Kidney (tissue), 14 donors: ENCODE measurements around the gene MLX. TPM values are rescaled to one million over a fixed set of nuclear protein-coding genes. Genes with fewer than 3 reads are reported as not detected.

Experiments
- DNase-seq, 5 donors: peaks; one replicate each; pipeline ENCODE4 v3.0.0-alpha.2; 2013 to 2020
- FAIRE-seq: peaks from 2 replicates; lab custom pipeline; 2012; peaks lifted over from hg19 to GRCh38; lab: Jason Lieb, UNC
- H3K27ac ChIP-seq, 2 donors: one replicate each; pipeline ENCODE4 v1.7.0; 2013; ENCODE audit warnings: low read depth in 2 of 2, low read length in 2 of 2, inconsistent platforms in 1 of 2
- H3K27me3 ChIP-seq: one replicate; pipeline ENCODE4 v1.7.1; 2013; ENCODE audit warnings: low read length, inconsistent platforms; ENCODE audit not compliant: control insufficient read depth, insufficient read depth
- H3K36me3 ChIP-seq, 3 donors: one replicate each; pipeline versions ENCODE4 v1.7.0 to v1.7.1; 2013; ENCODE audit warnings: low read length in 3 of 3, control low read depth in 1 of 3, inconsistent platforms in 1 of 3; ENCODE audit not compliant: insufficient read depth in 3 of 3, control insufficient read depth in 2 of 3
- H3K4me1 ChIP-seq, 3 donors: one replicate each; pipeline versions ENCODE4 v1.7.0 to v1.7.1; 2013; ENCODE audit warnings: low read length in 3 of 3, inconsistent platforms in 1 of 3, low read depth in 1 of 3; ENCODE audit not compliant: control insufficient read depth in 2 of 3, insufficient read depth in 2 of 3
- H3K4me3 ChIP-seq, 3 donors: one replicate each; pipeline versions ENCODE4 v1.7.0 to v1.8.1; 2013; ENCODE audit warnings: low read length in 3 of 3, control low read depth in 1 of 3, inconsistent platforms in 1 of 3
- H3K9ac ChIP-seq, 3 donors: one replicate each; pipeline versions ENCODE4 v1.7.0 to v1.7.1; 2013; ENCODE audit warnings: low read length in 3 of 3, control low read depth in 1 of 3, inconsistent platforms in 1 of 3
- H3K9me3 ChIP-seq, 3 donors: one replicate each; pipeline versions ENCODE4 v1.7.0 to v1.7.1; 2013; ENCODE audit warnings: low read length in 3 of 3, control low read depth in 1 of 3, inconsistent platforms in 1 of 3; ENCODE audit not compliant: control insufficient read depth in 2 of 3, insufficient read depth in 1 of 3
- intact Hi-C: fragments of 100-400 bp; cut with DNase I; formaldehyde crosslinking; loops from one replicate; pipeline ENCODE4 v1.11.1; 2022
- polyA plus RNA-seq: library from polyadenylated mRNA; stranded (reverse); fragments of 350-450 nt; fragmentation: Illumina TruSeq; extraction: RNeasy Lipid Tissue Mini Kit (QIAGEN cat#74804); gene quantifications from one replicate; pipeline ENCODE4 v1.2.3, GENCODE V29; 2014; ENCODE audit warnings: low read depth, low replicate concordance; ENCODE audit not compliant: insufficient read depth
- total RNA-seq: library from RNA; stranded (reverse); fragmentation: NEBNext Ultra II Directional; extraction: Animal tissue kit (Norgen Biotek cat#: 25700); gene quantifications from one replicate; pipeline ENCODE4 v1.2.1, GENCODE V29; 2021
- TF ChIP-seq, protein P1 (sequence below): IDR thresholded peaks from 3 replicates; pipeline ENCODE4 v1.5.1; 2012; ENCODE audit warnings: mild to moderate bottlenecking, moderate library complexity, borderline replicate concordance; ENCODE audit not compliant: insufficient read depth; ENCODE audit errors: extremely low read depth
- donor health status: control.
- donor health status: control.
- donor health status: control.
- donor health status: control.
- donor health status: control.
- donor health status: DM: yes; HTN: yes; CAD: no.
- donor health status: Normal renal cell carcinoma (clear cell type).

MLX gene
- total and polyA plus RNA-seq, 2 donors from 2014 or later = 38.7 to 41.0 TPM

DNA sequence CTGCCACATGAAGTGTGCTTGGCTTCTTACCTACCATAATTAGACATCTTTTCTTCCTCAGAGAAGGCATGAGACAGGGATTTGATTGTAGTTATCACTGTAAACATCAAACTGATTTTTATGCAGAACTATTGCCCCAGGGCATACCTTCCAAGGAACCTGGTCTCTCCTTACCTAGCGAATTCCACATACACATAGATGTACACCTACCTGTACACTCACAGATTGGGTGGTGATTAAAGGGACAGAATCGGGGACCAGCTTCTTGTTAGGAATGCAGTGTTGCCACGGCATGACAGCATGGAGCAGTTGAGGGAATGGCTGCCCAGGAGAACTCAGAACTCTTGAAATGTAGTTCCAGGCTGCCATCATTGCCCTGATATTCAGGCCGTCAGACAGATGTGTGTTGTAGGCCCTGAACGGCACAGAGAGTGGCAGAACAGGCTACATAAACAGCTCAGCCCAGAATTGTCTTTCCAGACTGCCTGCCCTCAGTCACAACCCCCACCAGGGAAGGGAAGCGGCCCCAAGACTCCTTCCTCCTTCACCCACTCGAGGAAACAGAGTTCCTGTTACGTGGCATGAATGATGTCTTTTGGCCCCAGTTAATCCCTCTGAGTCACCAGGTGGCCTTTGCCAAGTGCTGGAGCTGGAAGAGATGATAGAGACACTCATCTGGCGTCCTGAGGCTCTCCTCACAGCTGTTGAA lies 48.7 kb upstream of the MLX start:
- peak overlapping the region in 1 of 3 donors; percentile 70 for H3K9ac ChIP-seq
- intact Hi-C loops = loop anchor here (10.0 kb wide), 1 partner anchor 93 kb away; the partner anchor contains the start of gene CAVIN1
- H3K4me1 ChIP-seq = peaks cover 19 to 74% (median 56%) of the 10 kb centered on the region in 3 donors
- H3K27ac ChIP-seq = peak overlapping the region; percentile 91 to 96
- H3K4me3 ChIP-seq = peak overlapping the region in 1 of 3 donors; percentile 10
- no peaks in the 10 kb centered on the region for H3K9me3 ChIP-seq
- FAIRE-seq (no peak), DNase-seq (peak in 2 of 5 donors; percentile 66 to 90)
- no peaks in the 10 kb centered on the region for H3K27me3 ChIP-seq
- TF ChIP-seq, protein P1, sequence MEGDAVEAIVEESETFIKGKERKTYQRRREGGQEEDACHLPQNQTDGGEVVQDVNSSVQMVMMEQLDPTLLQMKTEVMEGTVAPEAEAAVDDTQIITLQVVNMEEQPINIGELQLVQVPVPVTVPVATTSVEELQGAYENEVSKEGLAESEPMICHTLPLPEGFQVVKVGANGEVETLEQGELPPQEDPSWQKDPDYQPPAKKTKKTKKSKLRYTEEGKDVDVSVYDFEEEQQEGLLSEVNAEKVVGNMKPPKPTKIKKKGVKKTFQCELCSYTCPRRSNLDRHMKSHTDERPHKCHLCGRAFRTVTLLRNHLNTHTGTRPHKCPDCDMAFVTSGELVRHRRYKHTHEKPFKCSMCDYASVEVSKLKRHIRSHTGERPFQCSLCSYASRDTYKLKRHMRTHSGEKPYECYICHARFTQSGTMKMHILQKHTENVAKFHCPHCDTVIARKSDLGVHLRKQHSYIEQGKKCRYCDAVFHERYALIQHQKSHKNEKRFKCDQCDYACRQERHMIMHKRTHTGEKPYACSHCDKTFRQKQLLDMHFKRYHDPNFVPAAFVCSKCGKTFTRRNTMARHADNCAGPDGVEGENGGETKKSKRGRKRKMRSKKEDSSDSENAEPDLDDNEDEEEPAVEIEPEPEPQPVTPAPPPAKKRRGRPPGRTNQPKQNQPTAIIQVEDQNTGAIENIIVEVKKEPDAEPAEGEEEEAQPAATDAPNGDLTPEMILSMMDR = no peak
- peaks cover 2 to 39% (median 13%) of the 10 kb centered on the region in 3 donors for H3K36me3 ChIP-seq

DNA sequence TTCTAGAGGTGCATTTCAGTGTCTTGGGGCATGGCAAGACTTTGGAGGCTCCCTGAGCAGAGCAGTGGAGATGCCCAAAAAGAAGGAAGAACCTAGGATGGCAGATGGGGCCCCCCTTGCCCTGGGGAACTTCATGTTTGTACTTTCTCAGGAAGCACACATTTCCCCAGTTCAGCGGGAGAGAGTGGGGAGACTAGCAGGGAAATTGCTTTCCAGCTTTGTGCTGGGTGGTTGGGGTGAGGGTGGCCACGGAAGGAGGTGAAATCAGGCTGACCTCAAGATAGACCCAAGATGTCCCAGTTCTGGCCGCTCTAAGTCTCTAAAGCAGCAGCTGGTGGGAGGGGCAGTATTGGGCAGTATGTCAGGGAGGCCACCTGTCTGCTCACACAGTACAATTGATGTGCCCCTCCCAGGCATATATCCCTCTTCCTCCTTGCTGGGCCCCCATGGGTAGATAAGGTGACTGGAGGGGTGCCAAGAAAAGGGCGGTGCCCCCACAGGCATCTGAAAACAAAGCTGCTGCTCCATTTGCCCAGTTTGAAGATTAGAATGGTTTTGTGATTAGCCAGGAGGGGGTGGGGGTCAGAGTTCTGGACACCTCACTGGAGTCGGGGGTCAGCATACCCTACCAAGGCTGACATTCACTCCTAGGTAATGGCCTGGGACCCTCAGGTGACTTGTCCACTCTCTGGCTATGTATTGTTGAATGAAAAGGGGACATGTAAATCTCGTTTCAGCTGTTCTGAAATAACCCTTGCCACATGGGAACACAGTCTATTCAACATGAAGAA lies 48.0 kb upstream of the MLX start:
- DNase-seq (peak in 1 of 5 donors; percentile 55), FAIRE-seq (no peak)
- peaks cover 19 to 68% (median 51%) of the 10 kb centered on the region in 3 donors for H3K4me1 ChIP-seq
- peaks cover 2 to 37% (median 13%) of the 10 kb centered on the region in 3 donors for H3K36me3 ChIP-seq
- H3K27me3 ChIP-seq = no peaks in the 10 kb centered on the region
- intact Hi-C loops = loop anchor here (10.0 kb wide), 1 partner anchor 94 kb away; the partner anchor contains the start of gene CAVIN1
- TF ChIP-seq, protein P1 = no peak
- H3K27ac ChIP-seq = peak overlapping the region; percentile 91 to 96
- H3K9me3 ChIP-seq = no peaks in the 10 kb centered on the region
- no peak overlapping the region for H3K4me3 ChIP-seq
- H3K9ac ChIP-seq = peak overlapping the region in 2 of 3 donors; percentile 49 to 70

DNA sequence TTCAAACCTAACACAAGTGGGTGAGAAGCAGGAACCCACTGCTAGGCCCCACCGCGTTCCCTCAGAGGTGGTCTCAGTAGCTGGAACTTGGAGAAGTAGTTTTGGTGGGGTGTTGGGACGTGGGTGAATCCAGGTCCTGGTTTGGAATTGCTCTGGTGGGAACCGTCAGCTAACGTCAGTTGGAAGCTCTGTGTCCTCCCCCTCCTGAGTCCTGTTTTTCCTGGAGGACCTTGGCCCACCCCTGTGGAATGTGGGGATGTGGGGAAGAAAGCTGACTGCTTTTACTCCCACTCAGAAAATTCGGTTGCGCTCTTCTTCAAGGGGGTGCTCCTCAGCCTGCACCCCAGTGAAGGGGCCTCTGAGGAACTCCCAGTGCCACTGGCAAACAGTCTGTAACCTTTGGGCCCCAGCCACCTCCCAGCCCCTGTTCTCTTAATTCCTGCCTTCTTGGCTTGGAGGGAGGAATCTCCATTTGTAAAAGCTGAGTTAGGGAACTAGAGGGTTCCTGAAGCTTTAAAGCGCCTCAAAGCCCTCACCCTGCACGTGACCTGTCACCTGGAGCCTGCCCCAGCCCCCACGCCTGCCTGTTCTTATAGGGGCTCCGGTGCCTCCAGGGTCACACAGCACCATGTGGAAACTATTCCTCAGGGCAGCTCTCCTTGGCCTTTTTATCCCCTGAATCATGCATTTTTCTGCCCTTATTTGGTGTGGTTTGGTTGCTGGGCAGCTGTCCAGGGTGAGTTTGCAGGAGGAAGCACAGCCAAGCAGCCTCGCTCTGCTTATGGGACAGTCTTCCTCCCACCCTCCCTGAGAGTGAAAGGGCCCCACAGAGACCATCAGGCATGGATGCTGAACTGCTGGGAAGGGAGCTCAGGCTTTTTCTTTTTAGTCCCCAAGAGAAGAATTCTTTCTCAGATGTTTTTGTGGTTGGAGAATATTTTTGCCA lies 47.1 kb upstream of the MLX start:
- H3K4me1 ChIP-seq = peaks cover 19 to 67% (median 51%) of the 10 kb centered on the region in 3 donors
- TF ChIP-seq, protein P1 = peak; percentile 2
- H3K9me3 ChIP-seq = no peaks in the 10 kb centered on the region
- peak overlapping the region; percentile 91 to 96 for H3K27ac ChIP-seq
- H3K27me3 ChIP-seq = no peaks in the 10 kb centered on the region
- intact Hi-C loops = loop anchor here (10.0 kb wide), 1 partner anchor 95 kb away; the partner anchor contains the start of gene CAVIN1
- no peak overlapping the region for H3K4me3 ChIP-seq
- no peak for FAIRE-seq
- H3K9ac ChIP-seq = peak overlapping the region in 2 of 3 donors; percentile 25 to 70
- DNase-seq = peak; percentile 77 to 97 (median 92)
- H3K36me3 ChIP-seq = peaks cover 0 to 28% (median 10%) of the 10 kb centered on the region in 3 donors
